ENCODE data around the gene RNASE8.

Gene RNASE8

GRCh38 chr14:21063479-21063878 lies 5.9 kb downstream of the RNASE8 start:
- TF ChIP-seq, protein P1, sequence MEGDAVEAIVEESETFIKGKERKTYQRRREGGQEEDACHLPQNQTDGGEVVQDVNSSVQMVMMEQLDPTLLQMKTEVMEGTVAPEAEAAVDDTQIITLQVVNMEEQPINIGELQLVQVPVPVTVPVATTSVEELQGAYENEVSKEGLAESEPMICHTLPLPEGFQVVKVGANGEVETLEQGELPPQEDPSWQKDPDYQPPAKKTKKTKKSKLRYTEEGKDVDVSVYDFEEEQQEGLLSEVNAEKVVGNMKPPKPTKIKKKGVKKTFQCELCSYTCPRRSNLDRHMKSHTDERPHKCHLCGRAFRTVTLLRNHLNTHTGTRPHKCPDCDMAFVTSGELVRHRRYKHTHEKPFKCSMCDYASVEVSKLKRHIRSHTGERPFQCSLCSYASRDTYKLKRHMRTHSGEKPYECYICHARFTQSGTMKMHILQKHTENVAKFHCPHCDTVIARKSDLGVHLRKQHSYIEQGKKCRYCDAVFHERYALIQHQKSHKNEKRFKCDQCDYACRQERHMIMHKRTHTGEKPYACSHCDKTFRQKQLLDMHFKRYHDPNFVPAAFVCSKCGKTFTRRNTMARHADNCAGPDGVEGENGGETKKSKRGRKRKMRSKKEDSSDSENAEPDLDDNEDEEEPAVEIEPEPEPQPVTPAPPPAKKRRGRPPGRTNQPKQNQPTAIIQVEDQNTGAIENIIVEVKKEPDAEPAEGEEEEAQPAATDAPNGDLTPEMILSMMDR (IDR thresholded peaks at IDR 0.05), result no peak
- no peak for TF ChIP-seq ZFX (IDR thresholded peaks at IDR 0.05; ENCODE audit: borderline replicate concordance)
- no peak overlapping the region for H3K27ac ChIP-seq

DNA sequence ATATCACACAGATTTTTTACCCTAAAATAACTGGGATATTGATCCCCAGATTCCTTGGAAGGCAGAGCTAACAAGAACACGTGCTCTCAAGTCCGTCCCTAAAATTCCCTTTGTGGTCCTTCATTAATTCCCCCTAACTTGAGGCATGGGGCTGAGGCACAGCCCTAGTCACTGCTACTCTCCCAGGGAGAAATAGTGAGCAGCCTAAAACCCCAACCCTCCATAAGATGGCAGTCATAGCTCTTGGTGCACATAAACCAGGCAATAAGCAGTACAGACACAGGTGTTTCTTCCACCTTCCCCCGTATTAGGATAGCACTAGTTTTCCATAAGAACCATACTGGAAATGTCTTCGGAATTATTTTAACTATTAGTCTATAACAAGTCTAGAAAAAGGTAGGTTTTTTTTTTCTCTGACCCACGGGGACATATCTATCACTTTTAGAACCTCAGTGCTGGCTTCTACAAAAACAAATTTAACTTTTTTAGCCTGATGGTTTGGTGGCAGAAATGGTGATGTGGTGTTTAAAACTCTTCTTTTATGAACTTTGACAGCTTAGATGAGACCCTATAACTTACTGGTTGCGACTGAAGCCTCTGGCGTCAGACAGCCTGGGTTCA lies 9.4 kb downstream of the RNASE8 start:
- TF ChIP-seq ZFX (IDR thresholded peaks at IDR 0.05; ENCODE audit: borderline replicate concordance), result no peak
- TF ChIP-seq, protein P1 (IDR thresholded peaks at IDR 0.05), result peak; percentile 13; the same call in 1 of the 2 replicates
- no peak overlapping the region for H3K27ac ChIP-seq

DNA sequence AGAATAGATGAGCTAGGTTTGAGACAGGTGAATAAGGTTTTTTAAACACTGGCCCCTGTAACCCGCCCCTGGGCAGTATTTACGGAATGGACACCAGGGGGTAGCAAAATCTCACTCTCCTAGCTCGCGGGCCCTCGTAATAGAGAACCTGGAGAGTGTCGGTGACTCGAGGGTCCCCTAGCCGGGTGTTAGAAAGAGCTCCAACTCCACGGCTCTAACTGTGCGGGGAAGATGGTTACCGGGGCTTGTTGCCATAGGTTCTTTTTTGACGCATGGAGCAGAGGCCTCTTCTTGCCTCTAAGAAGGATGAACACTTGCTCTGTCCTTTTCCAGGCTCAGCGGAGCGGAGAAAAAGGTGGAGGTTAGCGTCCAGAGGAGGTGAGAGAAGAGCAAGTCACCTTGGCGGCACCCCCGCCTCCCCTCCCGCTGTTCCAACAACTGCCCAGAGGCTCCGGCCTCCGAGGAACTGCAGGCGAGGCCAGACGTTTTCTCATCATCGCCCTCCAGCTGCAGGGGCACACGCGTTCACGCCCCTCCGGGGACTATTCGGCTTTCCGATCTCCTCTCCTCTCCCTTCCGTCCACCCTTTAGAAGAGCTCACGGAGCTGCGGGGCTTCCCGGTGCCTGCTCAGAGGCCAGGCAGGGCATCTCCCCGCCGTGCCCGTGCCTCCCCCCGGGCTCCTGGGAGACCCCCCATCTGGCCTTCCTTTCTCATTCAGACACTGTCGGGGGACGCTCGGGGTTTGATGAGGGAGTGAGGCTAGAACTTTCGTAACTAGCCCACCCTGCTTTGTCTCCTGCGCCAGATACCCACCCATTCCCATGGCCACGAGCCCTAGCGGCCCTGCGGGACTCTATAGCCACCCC lies 11.1 kb downstream of the RNASE8 start:
- TF ChIP-seq, protein P1 (IDR thresholded peaks at IDR 0.05), result peak; percentile 68
- TF ChIP-seq ZFX (IDR thresholded peaks at IDR 0.05; ENCODE audit: borderline replicate concordance), result no peak
- H3K27ac ChIP-seq, result no peak overlapping the region

GRCh38 chr14:21069388-21070082 lies 11.9 kb downstream of the RNASE8 start:
- no peak for TF ChIP-seq ZFX (IDR thresholded peaks at IDR 0.05; ENCODE audit: borderline replicate concordance)
- TF ChIP-seq, protein P1 (IDR thresholded peaks at IDR 0.05), result no peak
- no peak overlapping the region for H3K27ac ChIP-seq

- H3K27ac ChIP-seq, result no peak within 1 kb of the TSS
- TF ChIP-seq, protein P1 (IDR thresholded peaks at IDR 0.05), result no peak
- TF ChIP-seq ZFX (IDR thresholded peaks at IDR 0.05; ENCODE audit: borderline replicate concordance), result no peak
Observed at GRCh38 chr14:21070083-21070609, 12.5 kb downstream of the RNASE8 start, which contains the start of gene ARHGEF40. ARHGEF40 (plus strand) TSS chr14:21070304; CDS start chr14:21070397, 93 bp downstream.

GRCh38 chr14:21070610-21071224 lies 13.1 kb downstream of the RNASE8 start:
- TF ChIP-seq, protein P1 (IDR thresholded peaks at IDR 0.05), result no peak
- no peak overlapping the region for H3K27ac ChIP-seq
